ENCODE results near the gene SLC12A9.

Gene SLC12A9

GRCh38 chr7:100894860-100895700, 42.6 kb downstream of the SLC12A9 start (continued):
- TF ChIP-seq ZSCAN16 (tag by site-specific recombination; IDR thresholded peaks at IDR 0.05) (no peak), ZNF366 (tag by site-specific recombination; conservative IDR thresholded peaks at IDR 0.05) (no peak), SP7 (tag by site-specific recombination; IDR thresholded peaks at IDR 0.05) (no peak; the same call in 1 of the 2 replicates), ZNF558 (tag by site-specific recombination; IDR thresholded peaks at IDR 0.05) (no peak), BCL11B (tag by site-specific recombination; IDR thresholded peaks at IDR 0.05; ENCODE audit: low read depth) (0 out of 2 replicates have a peak, but pooled peaks have one; percentile 16), ZBTB11 (tag by site-specific recombination; conservative IDR thresholded peaks at IDR 0.05; ENCODE audit: low read depth) (no peak), ATF2 (tag by site-specific recombination; IDR thresholded peaks at IDR 0.05; ENCODE audit: low read depth) (no peak), GFI1B (tag by site-specific recombination; IDR thresholded peaks at IDR 0.05) (no peak), GLI4 (tag by site-specific recombination; IDR thresholded peaks at IDR 0.05) (no peak), BCL6B (tag by site-specific recombination; IDR thresholded peaks at IDR 0.05) (no peak), ZNF792 (tag by site-specific recombination; IDR thresholded peaks at IDR 0.05) (no peak), ZNF274 (IDR thresholded peaks at IDR 0.05; ENCODE audit: low read length) (no peak), ZNF274 (tag by site-specific recombination; IDR thresholded peaks at IDR 0.05; ENCODE audit: borderline replicate concordance) (no peak), ZNF621 (tag by site-specific recombination; IDR thresholded peaks at IDR 0.05) (no peak), ZNF394 (tag by site-specific recombination; IDR thresholded peaks at IDR 0.05; ENCODE audit: borderline replicate concordance) (no peak), ZBTB1 (tag by site-specific recombination; IDR thresholded peaks at IDR 0.05) (no peak), ZNF529 (tag by site-specific recombination; IDR thresholded peaks at IDR 0.05; ENCODE audit: insufficient replicate concordance) (no peak), ZNF677 (tag by site-specific recombination; IDR thresholded peaks at IDR 0.05) (no peak), MZF1 (tag by site-specific recombination; IDR thresholded peaks at IDR 0.05; ENCODE audit: borderline replicate concordance) (no peak), ZNF571 (tag by site-specific recombination; IDR thresholded peaks at IDR 0.05) (no peak), ZNF555 (tag by site-specific recombination; conservative IDR thresholded peaks at IDR 0.05) (no peak), ZNF488 (tag by site-specific recombination; IDR thresholded peaks at IDR 0.05) (no peak), ZNF624 (tag by site-specific recombination; IDR thresholded peaks at IDR 0.05) (no peak), ELK4 (IDR thresholded peaks at IDR 0.05; ENCODE audit: borderline replicate concordance, low read depth, low read length) (no peak), ZNF175 (tag by site-specific recombination; IDR thresholded peaks at IDR 0.05) (no peak), ZNF132 (tag by site-specific recombination; IDR thresholded peaks at IDR 0.05; ENCODE audit: borderline replicate concordance) (no peak), ZNF24 (tag by site-specific recombination; IDR thresholded peaks at IDR 0.05) (no peak), ZNF670 (tag by site-specific recombination; IDR thresholded peaks at IDR 0.05; ENCODE audit: low read depth) (no peak), ZNF777 (tag by site-specific recombination; IDR thresholded peaks at IDR 0.05; ENCODE audit: borderline replicate concordance) (no peak), ZNF26 (tag by site-specific recombination; IDR thresholded peaks at IDR 0.05) (no peak), ZNF184 (tag by site-specific recombination; IDR thresholded peaks at IDR 0.05) (no peak)
